MM.1S (cell line): ENCODE data around the gene ATP2A3.

Source experiments
- EZH2 ChIP-seq: fragments of 300-600 bp; sonication (generic); optimal IDR thresholded peaks from 2 replicates; pipeline ENCODE3; 2017; ENCODE audit warnings: low read depth, mild to moderate bottlenecking, antibody characterized with exemption, low read length, mixed read lengths
- EZH2phosphoT487 ChIP-seq: fragments of 300-600 bp; sonication (generic); IDR thresholded peaks from 2 replicates; pipeline ENCODE4 v1.6.1; 2018; ENCODE audit warnings: antibody characterized with exemption, low read length
- TF ChIP-seq, protein P1 (sequence below): fragments of 300-600 bp; sonication (generic); IDR thresholded peaks from 2 replicates; pipeline ENCODE4 v1.5.1; 2016; ENCODE audit warnings: antibody characterized with exemption, low read length, mixed read lengths

DNA sequence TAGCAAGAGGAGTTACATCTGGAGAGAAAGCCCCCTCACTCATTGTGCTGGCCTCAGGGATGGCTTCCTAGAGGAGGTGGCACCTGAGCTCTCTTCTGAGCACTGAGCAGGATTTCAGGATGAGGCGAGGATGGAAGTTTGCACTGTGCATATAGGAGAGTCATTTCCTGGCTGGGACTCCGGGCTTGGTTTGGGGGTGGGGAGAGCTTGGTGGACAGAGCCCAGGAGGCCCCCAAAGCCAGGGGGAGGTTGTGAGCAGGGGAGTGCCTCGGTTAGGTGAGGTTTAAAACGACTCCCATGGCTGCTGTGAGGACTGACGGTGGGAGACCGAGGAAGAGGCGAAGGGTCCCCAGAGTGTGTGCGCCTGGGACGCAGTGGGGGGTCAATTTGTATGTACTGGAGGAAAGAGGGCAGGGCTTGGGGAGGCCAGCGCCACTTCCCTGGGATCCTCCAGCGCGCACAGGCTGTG lies 72.6 kb downstream of the ATP2A3 start:
- TF ChIP-seq, protein P1, sequence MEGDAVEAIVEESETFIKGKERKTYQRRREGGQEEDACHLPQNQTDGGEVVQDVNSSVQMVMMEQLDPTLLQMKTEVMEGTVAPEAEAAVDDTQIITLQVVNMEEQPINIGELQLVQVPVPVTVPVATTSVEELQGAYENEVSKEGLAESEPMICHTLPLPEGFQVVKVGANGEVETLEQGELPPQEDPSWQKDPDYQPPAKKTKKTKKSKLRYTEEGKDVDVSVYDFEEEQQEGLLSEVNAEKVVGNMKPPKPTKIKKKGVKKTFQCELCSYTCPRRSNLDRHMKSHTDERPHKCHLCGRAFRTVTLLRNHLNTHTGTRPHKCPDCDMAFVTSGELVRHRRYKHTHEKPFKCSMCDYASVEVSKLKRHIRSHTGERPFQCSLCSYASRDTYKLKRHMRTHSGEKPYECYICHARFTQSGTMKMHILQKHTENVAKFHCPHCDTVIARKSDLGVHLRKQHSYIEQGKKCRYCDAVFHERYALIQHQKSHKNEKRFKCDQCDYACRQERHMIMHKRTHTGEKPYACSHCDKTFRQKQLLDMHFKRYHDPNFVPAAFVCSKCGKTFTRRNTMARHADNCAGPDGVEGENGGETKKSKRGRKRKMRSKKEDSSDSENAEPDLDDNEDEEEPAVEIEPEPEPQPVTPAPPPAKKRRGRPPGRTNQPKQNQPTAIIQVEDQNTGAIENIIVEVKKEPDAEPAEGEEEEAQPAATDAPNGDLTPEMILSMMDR, result no peak
- TF ChIP-seq EZH2 (no peak), EZH2phosphoT487 (no peak)
